GM12864 (cell line): ENCODE measurements around the gene NCF2.

Experiments
- DNase-seq: peaks from one replicate; pipeline ENCODE4 v3.0.0-alpha.2; 2011; ENCODE audit warnings: low read depth
- H3K4me3 ChIP-seq: 2 replicates; pipeline ENCODE4 v1.5.1; 2011; ENCODE audit warnings: mild to moderate bottlenecking, low read depth, low read length, control low read depth
- TF ChIP-seq, protein P1 (sequence below): IDR thresholded peaks from 2 replicates; pipeline ENCODE4 v1.5.1; 2011; ENCODE audit warnings: low read depth, mild to moderate bottlenecking, moderate library complexity, low read length, control low read depth, inconsistent platforms; ENCODE audit errors: missing control alignments

NCF2 gene

DNA sequence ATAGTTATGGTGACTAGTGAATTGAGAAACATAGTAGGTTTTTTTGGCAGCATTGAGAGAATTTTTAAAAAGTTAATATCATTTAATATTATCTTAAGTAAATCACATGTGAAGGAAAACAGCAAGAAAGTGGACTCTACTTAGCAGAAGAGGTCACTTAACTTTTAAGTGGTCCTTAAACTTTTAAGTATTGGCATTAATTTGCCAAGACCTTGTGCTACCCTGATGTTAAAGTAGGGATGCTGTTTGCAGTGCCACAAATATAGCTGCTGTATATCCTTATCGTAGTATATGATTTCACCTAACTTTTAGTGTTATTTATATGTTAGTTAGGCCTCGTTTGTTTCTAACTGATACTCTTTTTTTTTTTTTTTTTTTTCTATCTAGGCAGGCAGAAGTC lies 77.8 kb downstream of the NCF2 start:
- no peak for DNase-seq
- TF ChIP-seq, protein P1, sequence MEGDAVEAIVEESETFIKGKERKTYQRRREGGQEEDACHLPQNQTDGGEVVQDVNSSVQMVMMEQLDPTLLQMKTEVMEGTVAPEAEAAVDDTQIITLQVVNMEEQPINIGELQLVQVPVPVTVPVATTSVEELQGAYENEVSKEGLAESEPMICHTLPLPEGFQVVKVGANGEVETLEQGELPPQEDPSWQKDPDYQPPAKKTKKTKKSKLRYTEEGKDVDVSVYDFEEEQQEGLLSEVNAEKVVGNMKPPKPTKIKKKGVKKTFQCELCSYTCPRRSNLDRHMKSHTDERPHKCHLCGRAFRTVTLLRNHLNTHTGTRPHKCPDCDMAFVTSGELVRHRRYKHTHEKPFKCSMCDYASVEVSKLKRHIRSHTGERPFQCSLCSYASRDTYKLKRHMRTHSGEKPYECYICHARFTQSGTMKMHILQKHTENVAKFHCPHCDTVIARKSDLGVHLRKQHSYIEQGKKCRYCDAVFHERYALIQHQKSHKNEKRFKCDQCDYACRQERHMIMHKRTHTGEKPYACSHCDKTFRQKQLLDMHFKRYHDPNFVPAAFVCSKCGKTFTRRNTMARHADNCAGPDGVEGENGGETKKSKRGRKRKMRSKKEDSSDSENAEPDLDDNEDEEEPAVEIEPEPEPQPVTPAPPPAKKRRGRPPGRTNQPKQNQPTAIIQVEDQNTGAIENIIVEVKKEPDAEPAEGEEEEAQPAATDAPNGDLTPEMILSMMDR, result no peak
- H3K4me3 ChIP-seq, result no peak overlapping the region

DNA sequence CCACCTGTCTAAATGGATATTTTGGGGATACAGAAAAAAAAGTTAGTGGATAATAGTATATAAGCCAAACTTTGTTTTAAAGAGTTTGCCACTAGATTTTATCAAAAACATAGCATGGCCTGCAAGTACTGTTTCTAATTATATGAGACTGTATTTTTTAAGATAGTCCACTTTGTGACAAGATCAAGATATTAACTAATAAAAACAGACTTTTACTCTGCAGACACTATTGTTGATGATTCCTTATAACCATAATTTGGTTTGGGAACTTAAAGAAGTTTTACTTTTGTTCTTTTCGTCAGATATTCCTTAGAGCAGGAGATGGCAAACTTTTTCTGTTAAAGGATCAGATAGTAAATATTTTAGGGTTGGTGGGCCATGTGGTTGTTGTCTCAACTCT lies 81.6 kb downstream of the NCF2 start:
- DNase-seq, result no peak
- no peak overlapping the region for H3K4me3 ChIP-seq
- TF ChIP-seq, protein P1, result no peak

DNA sequence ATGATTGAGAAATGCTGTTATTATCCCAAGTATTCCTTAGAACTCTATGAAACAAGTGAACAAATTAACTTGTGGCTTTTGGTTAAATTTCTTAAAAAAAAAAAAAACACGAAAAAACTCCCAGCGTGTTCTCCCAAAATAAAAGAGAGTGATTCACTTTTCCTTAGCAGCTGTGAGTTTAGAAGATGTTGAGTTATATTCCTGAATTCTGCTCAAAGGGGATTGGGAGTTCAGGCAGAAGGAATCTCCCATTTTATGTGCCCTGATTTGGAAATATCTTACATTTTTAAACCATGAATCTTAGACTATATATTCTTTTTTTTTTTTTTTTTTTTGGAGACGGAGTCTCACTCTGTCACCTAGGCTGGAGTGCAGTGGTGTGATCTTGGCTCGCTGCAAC lies 83.7 kb downstream of the NCF2 start:
- TF ChIP-seq, protein P1, result no peak

More for the DNA sequence above, 83.7 kb downstream of the NCF2 start:
- no peak overlapping the region for H3K4me3 ChIP-seq
- no peak for DNase-seq
